ENCODE measurements around the gene AK1. TPM values are rescaled to one million over a fixed set of nuclear protein-coding genes. Genes with fewer than 3 reads are reported as not detected.

The AK1 gene
- total and polyA plus RNA-seq, 2 of the 13 experiments (the other 11 are each of a cell fraction or from before 2014, with no cell fraction given): 19.1 to 32.8 TPM

DNA sequence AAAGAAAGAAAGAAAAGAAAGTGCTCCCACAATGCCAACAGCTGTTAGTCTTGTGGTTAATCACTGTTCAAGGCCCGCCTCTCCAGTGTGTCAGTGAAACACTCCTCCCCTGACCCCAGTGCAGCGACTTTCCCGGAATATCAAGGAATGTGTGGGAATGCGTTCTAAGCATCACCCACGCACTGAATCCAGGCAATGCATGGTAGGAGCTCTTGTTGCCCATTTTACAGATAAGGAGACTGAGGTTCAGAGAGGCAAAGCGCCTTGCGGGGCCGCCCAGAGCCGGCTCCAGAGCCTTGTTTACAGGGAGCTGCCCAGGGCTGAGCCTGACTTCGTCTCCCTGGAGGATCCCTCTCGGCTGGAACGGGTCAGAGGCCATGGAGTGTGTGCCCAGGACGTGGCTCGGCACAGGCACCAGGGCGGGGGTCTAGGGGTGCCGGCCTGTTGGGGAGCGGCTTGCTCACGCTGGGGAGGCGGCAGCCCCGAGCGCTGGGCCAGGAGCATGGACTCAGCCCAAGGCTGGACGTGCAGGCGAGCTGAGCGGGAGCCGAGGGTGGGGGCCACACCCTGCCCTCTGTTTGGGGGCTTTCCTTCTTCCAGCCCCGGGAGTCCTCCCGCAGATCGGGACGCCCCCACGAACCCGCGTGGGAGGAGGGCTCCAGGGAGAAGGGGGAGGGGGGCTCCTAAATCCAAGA is 21.1 kb upstream of the AK1 start (continued):
- TF ChIP-seq, protein P1, sequence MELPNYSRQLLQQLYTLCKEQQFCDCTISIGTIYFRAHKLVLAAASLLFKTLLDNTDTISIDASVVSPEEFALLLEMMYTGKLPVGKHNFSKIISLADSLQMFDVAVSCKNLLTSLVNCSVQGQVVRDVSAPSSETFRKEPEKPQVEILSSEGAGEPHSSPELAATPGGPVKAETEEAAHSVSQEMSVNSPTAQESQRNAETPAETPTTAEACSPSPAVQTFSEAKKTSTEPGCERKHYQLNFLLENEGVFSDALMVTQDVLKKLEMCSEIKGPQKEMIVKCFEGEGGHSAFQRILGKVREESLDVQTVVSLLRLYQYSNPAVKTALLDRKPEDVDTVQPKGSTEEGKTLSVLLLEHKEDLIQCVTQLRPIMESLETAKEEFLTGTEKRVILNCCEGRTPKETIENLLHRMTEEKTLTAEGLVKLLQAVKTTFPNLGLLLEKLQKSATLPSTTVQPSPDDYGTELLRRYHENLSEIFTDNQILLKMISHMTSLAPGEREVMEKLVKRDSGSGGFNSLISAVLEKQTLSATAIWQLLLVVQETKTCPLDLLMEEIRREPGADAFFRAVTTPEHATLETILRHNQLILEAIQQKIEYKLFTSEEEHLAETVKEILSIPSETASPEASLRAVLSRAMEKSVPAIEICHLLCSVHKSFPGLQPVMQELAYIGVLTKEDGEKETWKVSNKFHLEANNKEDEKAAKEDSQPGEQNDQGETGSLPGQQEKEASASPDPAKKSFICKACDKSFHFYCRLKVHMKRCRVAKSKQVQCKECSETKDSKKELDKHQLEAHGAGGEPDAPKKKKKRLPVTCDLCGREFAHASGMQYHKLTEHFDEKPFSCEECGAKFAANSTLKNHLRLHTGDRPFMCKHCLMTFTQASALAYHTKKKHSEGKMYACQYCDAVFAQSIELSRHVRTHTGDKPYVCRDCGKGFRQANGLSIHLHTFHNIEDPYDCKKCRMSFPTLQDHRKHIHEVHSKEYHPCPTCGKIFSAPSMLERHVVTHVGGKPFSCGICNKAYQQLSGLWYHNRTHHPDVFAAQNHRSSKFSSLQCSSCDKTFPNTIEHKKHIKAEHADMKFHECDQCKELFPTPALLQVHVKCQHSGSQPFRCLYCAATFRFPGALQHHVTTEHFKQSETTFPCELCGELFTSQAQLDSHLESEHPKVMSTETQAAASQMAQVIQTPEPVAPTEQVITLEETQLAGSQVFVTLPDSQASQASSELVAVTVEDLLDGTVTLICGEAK (IDR thresholded peaks at IDR 0.05): no peak
- TF ChIP-seq, protein P1 (CRISPR knock-in tag; IDR thresholded peaks at IDR 0.05): peak; percentile 36; the same call in 1 of the 2 replicates
- peak; percentile 75; the same call in 1 of the 2 replicates for TF ChIP-seq ZNF138 (CRISPR knock-in tag; IDR thresholded peaks at IDR 0.05; ENCODE audit: low read depth)
- TF ChIP-seq, protein P2, sequence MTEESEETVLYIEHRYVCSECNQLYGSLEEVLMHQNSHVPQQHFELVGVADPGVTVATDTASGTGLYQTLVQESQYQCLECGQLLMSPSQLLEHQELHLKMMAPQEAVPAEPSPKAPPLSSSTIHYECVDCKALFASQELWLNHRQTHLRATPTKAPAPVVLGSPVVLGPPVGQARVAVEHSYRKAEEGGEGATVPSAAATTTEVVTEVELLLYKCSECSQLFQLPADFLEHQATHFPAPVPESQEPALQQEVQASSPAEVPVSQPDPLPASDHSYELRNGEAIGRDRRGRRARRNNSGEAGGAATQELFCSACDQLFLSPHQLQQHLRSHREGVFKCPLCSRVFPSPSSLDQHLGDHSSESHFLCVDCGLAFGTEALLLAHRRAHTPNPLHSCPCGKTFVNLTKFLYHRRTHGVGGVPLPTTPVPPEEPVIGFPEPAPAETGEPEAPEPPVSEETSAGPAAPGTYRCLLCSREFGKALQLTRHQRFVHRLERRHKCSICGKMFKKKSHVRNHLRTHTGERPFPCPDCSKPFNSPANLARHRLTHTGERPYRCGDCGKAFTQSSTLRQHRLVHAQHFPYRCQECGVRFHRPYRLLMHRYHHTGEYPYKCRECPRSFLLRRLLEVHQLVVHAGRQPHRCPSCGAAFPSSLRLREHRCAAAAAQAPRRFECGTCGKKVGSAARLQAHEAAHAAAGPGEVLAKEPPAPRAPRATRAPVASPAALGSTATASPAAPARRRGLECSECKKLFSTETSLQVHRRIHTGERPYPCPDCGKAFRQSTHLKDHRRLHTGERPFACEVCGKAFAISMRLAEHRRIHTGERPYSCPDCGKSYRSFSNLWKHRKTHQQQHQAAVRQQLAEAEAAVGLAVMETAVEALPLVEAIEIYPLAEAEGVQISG (CRISPR knock-in tag; IDR thresholded peaks at IDR 0.05): peak; percentile 30; the same call in 1 of the 2 replicates
- peak; percentile 80; the same call in 1 of the 2 replicates for TF ChIP-seq ZBTB7B (CRISPR knock-in tag; IDR thresholded peaks at IDR 0.05)
- TF ChIP-seq ZNF652 (CRISPR knock-in tag; IDR thresholded peaks at IDR 0.05; ENCODE audit: borderline replicate concordance, low read depth): no peak
- TF ChIP-seq MAZ (IDR thresholded peaks at IDR 0.05; ENCODE audit: borderline replicate concordance, low read depth, low read length): no peak
- peak; percentile 74 for TF ChIP-seq MAZ (CRISPR knock-in tag; IDR thresholded peaks at IDR 0.05; ENCODE audit: low read depth)
- peak; percentile 29; the same call in 1 of the 2 replicates for TF ChIP-seq GLI4 (CRISPR knock-in tag; IDR thresholded peaks at IDR 0.05; ENCODE audit: borderline replicate concordance)
- TF ChIP-seq ZFY (CRISPR knock-in tag; IDR thresholded peaks at IDR 0.05): peak; percentile 51; the same call in 1 of the 2 replicates
- peak; percentile 73; the same call in 1 of the 2 replicates for TF ChIP-seq ZSCAN31 (CRISPR knock-in tag; IDR thresholded peaks at IDR 0.05; ENCODE audit: low read depth)
- peak; percentile 67; the same call in 1 of the 2 replicates for TF ChIP-seq ZNF598 (CRISPR knock-in tag; IDR thresholded peaks at IDR 0.05; ENCODE audit: borderline replicate concordance)
- TF ChIP-seq, protein P3, sequence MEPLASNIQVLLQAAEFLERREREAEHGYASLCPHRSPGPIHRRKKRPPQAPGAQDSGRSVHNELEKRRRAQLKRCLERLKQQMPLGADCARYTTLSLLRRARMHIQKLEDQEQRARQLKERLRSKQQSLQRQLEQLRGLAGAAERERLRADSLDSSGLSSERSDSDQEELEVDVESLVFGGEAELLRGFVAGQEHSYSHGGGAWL (CRISPR knock-in tag; IDR thresholded peaks at IDR 0.05): peak; percentile 70; the same call in 1 of the 2 replicates
- TF ChIP-seq ZNF530 (CRISPR knock-in tag; IDR thresholded peaks at IDR 0.05; ENCODE audit: low read depth): no peak
- no peak for TF ChIP-seq ZNF737 (CRISPR knock-in tag; IDR thresholded peaks at IDR 0.05; ENCODE audit: borderline replicate concordance)

Measured in HepG2 (cell line).